HG03066 (cell line): Measurements from ENCODE around the gene ZDHHC20.

Experiments
- ATAC-seq: cut with Tn5 transposase; IDR thresholded peaks from one replicate; pipeline ENCODE4 v1.9.1; 2021; ENCODE audit warnings: low read depth; ENCODE audit not compliant: unreplicated experiment

ZDHHC20 gene

DNA sequence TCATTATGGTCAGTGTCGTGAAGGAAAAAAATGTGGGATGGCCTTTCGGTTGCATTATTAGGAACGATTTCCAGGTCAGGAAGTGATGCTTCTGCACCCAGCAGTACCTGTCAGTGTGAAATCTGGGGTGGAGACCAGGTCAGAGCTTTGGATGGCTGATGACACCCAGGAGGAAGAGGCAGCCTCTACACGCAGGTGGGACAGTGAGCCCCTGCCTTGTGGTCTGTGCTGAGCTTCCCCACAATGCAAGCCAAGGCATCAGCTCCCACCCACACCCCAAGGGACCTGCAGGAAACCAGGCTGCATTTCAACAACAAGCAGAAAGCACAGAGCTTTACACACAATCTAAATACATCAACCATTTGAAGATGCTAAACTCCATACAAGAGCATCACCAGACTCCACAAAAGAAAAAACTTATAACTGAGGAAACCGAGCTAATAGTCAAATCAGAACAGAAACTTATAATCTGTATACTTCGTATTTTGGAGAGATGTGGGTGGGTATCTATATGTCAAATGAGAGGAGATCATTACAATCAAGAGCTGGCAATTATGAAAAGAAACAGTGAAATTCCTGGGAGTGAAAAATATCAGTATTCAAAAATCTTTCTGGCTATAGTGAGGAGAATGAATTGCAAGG lies 130.1 kb downstream of the ZDHHC20 start:
- ATAC-seq, result no peak

DNA sequence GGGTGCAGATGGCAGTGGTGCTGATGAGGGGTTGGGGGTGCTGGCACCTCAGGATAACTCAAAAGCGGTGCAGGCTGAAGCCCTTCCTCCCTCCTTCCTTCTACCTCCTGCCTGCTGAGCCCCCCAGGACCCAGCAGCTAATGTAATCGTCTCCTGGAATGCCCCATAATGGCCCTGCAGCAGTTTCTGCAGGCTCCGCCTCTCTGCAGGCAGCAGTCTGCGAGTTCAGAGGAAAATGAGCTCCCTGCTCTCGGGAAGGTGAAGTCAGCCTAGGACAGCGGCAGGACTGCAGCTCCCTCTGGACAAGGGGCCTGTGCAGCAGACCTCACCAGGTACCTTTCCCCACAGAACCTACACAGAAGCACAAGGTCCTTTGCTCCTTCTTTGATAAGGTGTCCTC lies 130.9 kb downstream of the ZDHHC20 start:
- no peak for ATAC-seq

DNA sequence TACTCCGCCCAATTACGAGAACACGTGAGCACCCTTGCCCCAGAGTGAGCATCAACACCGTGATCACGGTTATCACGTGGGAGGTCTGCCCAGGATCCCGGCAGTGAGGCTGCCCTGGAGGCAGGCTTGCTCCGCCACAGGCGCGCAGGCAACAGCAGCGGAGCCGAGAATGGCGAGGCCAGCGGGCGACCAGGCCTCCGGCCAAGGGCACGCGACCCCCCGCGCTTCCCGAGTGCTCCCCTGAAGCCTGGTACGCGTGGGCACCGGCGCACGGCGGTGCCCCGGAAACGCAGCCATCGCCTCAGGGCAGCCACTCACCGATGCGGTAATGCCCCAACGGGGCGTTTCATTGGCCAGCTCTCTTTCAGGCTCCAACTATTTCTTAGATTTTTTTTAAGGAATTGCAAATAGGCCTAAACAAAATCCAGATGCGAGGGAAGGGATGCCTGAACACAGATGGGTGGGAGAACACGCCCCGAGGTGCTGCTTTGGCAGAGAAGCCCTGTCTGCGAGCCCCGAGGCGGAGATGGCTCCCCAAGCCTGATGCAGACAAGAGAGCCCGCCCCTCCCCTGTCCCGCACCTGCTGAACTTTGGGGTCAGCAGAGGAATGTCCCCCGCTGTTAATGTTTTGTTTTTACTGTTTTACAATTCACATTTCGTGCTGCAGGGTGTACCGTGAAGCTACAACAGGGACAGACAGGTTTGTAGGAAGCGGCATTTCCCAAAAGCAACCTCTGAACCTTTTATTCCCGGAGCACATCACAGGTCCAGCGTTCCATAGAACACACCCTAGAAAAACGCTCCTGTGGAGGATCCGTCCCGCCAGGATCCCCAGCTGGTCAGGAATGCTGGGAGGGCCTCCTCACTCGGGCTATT lies 132.7 kb downstream of the ZDHHC20 start:
- ATAC-seq, result no peak

DNA sequence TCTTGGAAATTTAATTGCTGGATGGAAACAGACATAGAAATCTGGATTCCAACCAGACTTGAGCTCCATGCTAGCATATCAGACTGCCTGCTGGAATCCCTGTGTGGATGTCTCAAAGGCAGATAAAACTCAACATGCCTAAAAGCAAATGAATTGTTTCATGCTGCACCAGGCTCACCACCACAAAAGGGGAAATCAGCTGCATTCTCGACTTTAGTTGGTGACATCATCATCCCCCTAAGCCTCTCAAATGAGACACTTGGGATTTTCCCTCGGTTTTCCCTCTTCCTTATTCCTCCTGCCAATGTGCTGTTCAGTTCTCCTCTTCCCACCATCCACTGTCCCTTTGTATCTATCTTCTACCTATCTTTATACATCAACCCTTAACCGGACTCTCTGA lies 134.3 kb downstream of the ZDHHC20 start:
- ATAC-seq, result no peak

DNA sequence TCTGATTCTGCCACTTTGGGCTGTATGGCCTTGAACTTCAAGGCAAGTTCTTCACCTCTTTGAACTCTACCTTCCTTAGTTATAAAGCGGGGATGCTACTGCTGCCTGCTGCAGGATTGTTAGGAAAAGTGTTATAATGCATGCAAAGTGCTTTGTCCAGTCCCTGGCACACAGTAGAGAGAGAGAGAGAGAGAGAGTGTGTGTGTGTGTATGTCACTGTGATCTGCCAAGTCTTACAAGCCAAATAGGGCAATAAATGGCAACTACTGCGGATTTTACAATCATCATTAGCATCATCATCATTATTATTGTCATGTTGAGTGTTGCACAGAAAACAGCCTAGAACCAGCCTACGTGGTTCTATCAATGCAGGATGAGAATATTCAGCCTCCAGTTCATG lies 136.1 kb downstream of the ZDHHC20 start:
- no peak for ATAC-seq
